GM18520 (cell line): Measurements from ENCODE around the gene CXCR5.

Experiments
- ATAC-seq: cut with Tn5 transposase; IDR thresholded peaks from one replicate; pipeline ENCODE4 v1.9.1; 2021; ENCODE audit not compliant: unreplicated experiment

The CXCR5 gene

DNA sequence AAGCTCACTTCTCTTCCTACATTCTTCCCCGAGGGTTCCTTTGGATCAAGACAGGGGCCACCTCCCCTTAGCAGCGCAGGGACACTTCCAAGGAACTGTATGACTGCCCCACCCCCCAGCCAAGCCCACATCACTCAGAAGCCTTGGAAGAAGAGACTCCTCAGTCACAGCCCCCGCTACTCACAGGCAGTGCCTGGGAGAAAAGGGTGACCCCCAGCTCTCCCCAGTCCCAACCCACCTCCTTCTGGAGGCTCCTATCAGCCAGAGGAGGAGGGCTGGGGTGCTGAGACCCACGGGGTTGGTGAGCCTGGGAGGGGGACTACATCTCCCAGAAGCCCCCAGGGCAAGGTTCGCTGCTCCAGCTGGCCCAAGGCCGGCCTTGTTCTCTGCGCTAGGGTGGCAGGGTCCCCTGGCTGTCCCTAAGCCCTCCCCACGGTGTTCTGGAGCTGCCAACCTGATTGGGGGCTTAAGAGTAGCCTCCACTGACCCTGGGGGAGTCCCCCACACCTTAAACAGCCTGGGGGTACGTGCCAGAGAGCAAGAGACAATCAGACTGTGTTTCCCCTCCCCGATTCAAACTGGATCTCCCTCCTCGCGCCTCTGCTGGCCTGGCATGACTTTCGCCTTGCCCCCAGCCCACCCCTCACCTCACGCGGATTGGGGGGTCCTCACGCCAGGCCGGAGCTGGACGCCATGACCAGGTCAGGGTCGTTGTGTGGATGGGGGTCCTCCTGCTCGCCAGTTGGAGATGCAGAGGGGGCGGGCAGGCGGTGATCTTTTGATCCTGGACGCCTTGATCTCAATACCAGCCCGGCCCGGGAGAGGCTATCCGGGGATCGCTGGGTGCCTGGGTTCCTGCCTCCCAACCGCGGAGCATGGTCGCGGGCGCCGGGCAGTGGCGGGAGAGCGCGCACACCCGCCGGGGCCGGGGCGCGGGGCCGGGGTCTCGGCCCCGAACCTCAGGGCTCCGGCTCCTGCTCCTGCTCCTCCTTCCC lies 41.2 kb downstream of the CXCR5 start:
- no peak for ATAC-seq

DNA sequence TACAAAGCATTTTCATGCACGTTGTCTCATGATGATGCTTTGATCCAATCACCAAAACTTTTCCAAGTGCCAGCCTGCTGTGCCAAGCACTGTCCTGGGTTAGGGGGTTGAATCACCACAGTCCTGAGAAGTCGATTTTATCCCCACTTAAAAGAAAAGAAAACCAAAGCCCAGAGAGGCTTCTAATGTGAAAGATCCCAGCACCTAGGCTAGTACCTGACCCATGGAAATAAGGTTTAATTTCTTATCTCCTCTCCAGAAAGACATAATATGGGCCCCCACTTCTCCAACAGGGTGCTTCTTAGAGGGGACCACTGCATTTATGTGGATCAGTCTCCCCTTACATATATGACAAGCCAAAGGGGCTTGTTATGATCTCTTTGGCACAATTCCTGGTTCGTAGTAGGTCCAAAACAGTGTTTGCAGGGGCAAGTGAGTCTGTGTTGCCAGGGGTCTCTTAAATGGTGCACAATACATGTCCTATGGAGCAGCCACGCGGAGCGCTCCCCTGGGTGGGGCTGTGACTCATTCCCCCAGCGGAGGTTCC lies 43.9 kb downstream of the CXCR5 start:
- ATAC-seq = no peak

DNA sequence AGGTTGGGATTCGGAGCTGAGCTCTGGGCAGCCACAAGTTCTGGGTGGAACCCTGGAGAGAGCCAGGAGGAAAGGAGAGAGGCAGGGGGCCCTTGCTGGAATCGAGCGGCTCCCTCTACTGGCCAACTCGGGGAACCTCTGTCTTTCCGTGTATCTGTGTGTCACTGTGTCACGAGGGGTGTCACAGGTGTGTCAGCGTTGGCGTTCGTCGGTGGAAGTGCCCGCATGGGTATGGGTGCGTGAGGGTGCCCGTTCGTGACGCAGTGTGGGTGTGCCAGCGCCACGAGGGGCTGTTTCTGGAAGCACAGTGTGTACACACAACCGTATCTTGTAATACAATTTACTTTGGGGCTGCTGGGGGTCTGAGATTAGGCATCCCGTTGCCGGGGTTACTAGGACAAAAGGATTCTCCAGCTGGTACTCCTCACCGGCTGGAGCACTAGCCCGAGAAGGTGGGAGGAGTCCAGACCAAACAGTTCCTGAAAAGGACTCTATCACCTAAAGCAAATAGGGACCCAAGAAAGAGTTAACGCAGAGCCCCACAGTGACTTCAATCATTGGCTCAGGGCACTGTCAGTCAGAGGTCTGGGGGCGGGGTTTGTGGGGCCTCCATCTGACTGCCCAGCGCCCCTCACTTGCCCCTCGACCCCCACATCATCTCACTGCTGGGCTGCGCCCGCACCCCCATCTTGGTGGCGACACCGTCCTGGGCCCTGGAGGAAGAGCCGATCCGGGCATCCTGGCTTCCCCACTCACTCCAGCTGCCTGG lies 44.6 kb downstream of the CXCR5 start:
- peak; percentile 35 for ATAC-seq

DNA sequence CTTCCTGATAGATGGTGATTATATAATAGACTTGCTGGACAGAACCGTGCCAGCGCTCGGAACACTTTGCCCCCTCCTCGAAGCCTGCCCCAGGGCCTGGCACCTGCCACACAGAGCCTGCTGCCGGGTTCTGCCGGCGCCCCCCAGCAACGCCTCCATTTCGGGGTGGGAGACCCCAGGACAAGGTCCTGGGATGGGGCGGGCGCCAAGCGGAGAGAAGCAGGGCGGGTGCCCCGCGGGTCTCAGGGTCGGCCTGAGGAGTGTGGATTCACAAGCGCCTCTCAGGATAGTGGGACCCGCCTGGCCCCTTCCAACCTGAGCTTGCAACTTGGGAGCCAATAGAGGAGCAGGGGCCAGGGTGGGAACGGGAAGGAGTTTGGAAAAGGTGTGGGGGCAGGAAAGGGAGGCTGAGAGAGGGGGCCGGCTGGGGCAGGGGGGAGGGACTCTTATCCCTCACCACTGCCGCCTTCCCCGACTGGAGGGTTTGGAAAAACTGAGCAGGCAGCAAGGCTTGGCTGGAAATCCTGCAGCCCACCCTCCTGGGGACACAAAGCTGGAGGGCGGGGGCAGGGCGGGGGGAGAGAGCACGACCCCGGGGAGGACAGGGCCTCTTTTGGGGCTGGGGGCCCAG lies 45.3 kb downstream of the CXCR5 start:
- no peak for ATAC-seq

- no peak for ATAC-seq
These were observed 45.9 kb downstream of the CXCR5 start for GRCh38 chr11:118929501-118930093.

- ATAC-seq = no peak
These were observed 46.5 kb downstream of the CXCR5 start for GRCh38 chr11:118930094-118930712.

DNA sequence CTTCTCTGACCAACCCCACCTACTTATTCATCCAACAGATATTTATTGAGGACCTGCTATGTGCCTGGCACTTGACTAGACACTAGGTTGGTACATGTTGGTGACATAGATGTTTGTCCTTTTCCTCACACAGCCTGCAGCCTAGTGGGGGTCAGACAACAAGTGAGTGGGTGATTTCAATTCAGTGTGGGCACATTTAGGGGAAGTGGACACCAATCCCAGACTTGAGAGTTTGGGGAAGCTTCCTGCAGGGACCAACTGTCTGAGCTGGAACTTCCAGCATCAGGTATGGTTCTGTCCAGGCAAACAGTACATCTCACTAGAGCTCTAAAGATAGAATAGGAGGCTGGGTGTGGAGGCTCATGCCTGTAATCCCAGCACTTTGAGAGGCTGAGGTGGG lies 47.9 kb downstream of the CXCR5 start:
- no peak for ATAC-seq

DNA sequence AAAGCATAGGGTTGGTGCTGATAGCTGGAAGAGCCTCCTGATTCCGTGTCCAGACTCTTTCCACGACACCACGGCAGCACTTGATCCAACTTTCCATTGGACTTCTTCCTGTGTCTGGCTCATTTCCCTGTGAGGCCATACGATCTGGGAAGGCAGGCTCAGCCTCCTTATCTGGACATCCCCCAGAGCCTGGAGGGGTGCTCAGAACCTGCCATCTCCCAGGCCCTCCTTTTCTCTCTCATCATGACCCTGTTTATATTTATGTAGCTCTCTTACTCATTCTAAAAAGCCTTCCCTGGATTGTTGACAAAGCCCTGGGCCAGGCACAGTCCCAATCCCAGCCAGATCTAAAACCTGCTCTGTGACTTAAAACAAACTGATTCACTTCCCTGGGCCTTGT lies 49.8 kb downstream of the CXCR5 start:
- no peak for ATAC-seq

- ATAC-seq = no peak
These were observed 51.7 kb downstream of the CXCR5 start for GRCh38 chr11:118935376-118935775.

- ATAC-seq = no peak
These were observed 55.1 kb downstream of the CXCR5 start for GRCh38 chr11:118938491-118939403.

DNA sequence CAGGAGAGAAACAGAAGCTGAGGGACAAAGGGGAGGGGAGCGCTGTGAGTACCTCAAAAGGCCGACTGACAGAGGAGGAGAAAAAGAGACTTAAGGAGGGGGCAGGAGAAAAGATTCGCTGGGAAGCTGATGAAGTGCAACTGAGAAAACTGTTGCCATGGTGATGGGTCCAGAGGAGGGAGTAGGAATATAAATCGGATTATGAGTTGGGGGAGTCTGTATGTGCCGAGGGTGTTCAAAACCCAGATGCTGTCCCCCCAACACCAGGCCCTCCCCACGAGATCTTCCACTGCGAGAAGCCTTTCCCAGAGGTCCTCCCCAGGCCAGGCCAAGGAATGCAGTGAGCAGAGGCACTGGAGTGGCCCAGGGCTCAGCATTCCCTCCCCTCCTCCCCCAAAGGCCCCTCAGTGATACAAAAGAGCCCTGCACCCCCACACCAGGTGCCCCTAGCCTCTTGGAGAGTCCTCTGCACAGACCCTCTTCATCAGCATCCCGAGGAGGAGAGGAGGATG lies 55.8 kb downstream of the CXCR5 start:
- ATAC-seq = no peak

DNA sequence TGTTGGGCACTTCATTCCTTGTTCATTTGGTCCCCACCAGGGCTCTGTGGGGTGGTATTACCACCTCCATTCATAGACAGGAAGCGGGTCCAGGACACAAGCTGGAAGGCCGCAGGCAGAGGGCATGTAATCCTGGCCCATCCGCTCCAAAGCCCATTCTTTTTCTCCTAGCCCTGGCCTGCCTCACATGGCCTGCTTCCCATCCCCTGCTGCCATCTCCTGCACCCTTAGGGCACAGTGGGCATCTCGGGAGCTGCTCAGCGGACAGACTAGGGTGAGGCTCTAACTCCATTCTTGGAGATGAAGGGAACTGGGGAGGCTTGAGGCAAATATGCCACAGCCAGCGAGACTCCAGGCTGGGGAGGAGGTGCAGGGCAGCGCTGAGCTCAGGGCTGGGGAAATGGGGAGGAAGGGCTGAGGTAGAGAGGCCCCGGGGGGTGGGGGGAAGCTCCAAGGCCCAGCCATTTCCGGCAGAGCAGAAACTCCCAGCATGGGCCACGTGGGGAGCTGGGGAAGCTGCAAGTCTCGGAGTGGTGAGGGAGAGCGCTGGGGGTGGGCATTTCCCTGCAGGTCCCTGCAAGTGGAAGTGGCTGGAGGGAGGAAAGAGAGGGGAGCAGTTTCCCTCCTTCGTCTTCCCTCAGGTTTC lies 56.4 kb downstream of the CXCR5 start:
- ATAC-seq = no peak

DNA sequence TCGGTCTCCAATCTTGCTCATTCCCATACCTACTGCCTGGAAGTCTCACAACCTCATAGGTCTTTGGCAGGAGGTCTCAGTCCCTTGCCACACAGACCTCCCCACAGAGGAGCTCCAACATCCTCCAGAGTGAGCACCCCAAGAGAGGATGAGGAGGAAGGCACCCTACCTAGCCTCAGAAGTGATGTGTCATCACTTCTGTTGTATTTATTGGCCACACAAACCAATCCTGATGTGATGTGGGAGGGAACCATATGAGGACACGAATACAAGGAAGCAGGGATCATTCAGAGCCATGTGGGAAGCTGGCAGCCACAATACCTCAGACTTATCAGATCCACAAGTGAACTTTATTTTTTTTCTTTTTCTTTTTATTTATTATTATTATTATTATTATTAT lies 63.4 kb downstream of the CXCR5 start:
- ATAC-seq = no peak
